Upper lobe of right lung (tissue), 1 donor: ENCODE data around the gene EIF4G3. TPM values are rescaled to one million over a fixed set of nuclear protein-coding genes. Genes with fewer than 3 reads are reported as not detected.
"Not testable (repeated sequence)": the region's sequence is repeated elsewhere in the genome, so short reads cannot be mapped to it uniquely, and the experiment has no call there.

Experiments
- ATAC-seq: fragments of 200-7000 bp; cut with Tn5 transposase; one replicate; pipeline ENCODE4 v1.9.1; 2020; ENCODE audit warnings: mild to moderate bottlenecking, moderate library complexity
- DNase-seq: peaks from one replicate; pipeline ENCODE4 v3.0.0-alpha.2; 2020
- H3K27ac ChIP-seq: fragments of 200-600 bp; one replicate; pipeline ENCODE4 v1.8.0; 2022
- H3K27me3 ChIP-seq: fragments of 200-600 bp; one replicate; pipeline ENCODE4 v1.8.0; 2022; ENCODE audit warnings: mild to moderate bottlenecking
- H3K36me3 ChIP-seq: fragments of 200-600 bp; one replicate; pipeline ENCODE4 v1.8.0; 2022
- H3K4me1 ChIP-seq: fragments of 200-600 bp; one replicate; pipeline ENCODE4 v1.8.0; 2022
- H3K4me3 ChIP-seq: fragments of 200-600 bp; one replicate; pipeline ENCODE4 v1.8.0; 2022; ENCODE audit warnings: mild to moderate bottlenecking
- H3K9me3 ChIP-seq: fragments of 200-600 bp; one replicate; pipeline ENCODE4 v1.8.0; 2022
- intact Hi-C: fragments of 100-400 bp; cut with DNase I; formaldehyde crosslinking; loops from one replicate; pipeline ENCODE4 v1.11.0; 2022
- total RNA-seq: library from RNA; stranded (reverse); fragmentation: NEBNext Ultra II Directional; extraction: Animal tissue kit (Norgen Biotek cat#: 25700); gene quantifications from one replicate; pipeline ENCODE4 v1.2.1, GENCODE V29; 2021
- TF ChIP-seq, protein P1 (sequence below): fragments of 200-600 bp; IDR thresholded peaks from one replicate; pipeline ENCODE4 v1.8.0; 2022; ENCODE audit warnings: antibody characterized with exemption
- donor health status: DM: no; HTN: yes; CAD: no; lungs with severe emphysema.

The EIF4G3 gene
- total RNA-seq, 1 donor from 2014 or later, result 44.5 TPM

DNA sequence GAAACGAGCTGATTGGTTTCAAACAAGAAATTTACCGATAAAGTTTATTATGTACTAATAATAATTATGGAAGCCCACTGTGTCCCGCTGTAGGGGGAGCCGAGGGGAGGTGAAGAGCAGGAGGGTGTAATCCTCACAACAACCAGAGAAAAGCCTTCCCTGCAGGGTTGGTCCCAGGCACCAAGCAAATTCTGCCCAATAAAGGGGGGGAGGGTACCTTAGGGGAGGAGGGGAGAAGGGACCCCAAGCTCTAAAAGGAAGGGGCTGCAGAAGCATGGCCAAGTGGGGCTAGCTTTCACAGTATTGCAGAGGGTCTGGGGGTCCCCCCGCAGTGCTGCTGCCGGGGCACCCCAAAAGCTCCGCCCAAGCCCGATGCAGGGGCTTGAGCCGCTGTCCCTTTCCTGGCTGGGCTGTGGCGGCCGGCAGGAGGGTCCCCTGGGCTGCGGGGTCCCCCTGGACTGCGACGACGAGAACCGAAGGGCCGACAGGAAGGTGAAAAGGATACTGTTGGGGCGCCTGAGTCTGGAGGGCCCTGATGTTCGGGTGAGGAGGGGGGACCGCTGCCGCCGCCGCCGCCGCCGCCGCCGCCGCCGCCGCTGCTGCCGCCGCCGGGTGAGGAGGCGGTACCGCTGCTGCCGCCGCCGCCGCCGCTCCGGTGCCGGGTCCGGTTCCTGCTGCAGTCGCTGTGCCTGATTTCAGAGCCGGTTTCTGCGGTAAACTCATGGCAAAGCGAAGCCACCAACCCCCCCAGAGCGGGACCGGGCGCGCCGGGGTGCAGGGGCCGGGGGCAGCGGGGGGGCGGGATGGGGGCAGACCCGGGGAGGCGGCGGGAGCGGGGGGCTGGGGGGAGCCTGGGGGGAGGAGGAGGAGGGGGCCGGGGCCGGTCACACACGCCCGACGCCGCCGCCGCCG is 771 bp downstream of the EIF4G3 start:
- DNase-seq (peak; percentile 75), ATAC-seq (peak; percentile 2)
- TF ChIP-seq, protein P1, sequence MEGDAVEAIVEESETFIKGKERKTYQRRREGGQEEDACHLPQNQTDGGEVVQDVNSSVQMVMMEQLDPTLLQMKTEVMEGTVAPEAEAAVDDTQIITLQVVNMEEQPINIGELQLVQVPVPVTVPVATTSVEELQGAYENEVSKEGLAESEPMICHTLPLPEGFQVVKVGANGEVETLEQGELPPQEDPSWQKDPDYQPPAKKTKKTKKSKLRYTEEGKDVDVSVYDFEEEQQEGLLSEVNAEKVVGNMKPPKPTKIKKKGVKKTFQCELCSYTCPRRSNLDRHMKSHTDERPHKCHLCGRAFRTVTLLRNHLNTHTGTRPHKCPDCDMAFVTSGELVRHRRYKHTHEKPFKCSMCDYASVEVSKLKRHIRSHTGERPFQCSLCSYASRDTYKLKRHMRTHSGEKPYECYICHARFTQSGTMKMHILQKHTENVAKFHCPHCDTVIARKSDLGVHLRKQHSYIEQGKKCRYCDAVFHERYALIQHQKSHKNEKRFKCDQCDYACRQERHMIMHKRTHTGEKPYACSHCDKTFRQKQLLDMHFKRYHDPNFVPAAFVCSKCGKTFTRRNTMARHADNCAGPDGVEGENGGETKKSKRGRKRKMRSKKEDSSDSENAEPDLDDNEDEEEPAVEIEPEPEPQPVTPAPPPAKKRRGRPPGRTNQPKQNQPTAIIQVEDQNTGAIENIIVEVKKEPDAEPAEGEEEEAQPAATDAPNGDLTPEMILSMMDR, result no peak
- no peaks in the 10 kb centered on the region for H3K36me3 ChIP-seq
- H3K27me3 ChIP-seq, result no peaks in the 10 kb centered on the region
- H3K9me3 ChIP-seq, result no peaks in the 10 kb centered on the region
- H3K27ac ChIP-seq, result peak overlapping the region; percentile 89
- H3K4me3 ChIP-seq, result peak overlapping the region; percentile 78
- peaks cover 3% of the 10 kb centered on the region for H3K4me1 ChIP-seq
- intact Hi-C loops, result no loop called here

DNA sequence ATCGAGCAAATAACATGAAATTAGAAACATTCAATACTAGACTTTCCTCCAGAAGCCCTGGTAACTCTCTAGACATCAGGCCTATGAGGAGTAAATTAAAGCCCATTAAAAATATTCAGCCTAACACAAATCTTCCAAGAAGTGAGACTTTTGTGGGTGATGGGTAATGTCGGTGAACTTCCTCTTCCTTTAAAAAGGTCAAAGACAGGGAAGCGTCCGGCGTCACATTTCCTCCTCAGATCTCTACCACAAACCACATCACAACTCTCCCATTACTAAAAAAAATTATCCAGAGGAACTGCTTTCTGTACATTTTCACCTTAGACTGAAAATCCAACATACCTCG is 1.4 kb downstream of the EIF4G3 start:
- H3K27ac ChIP-seq, result peak overlapping the region; percentile 89
- H3K9me3 ChIP-seq, result no peaks in the 10 kb centered on the region
- H3K36me3 ChIP-seq, result peaks cover 4% of the 10 kb centered on the region
- H3K4me3 ChIP-seq, result peak overlapping the region; percentile 78
- intact Hi-C loops, result no loop called here
- TF ChIP-seq, protein P1, result no peak
- ATAC-seq, result peak; percentile 16
- H3K27me3 ChIP-seq, result no peaks in the 10 kb centered on the region
- peaks cover 7% of the 10 kb centered on the region for H3K4me1 ChIP-seq
- DNase-seq, result peak; percentile 63

GRCh38 chr1:21174654-21175323 is 1.9 kb downstream of the EIF4G3 start:
- DNase-seq, result no peak
- intact Hi-C loops, result no loop called here
- peaks cover 8% of the 10 kb centered on the region for H3K36me3 ChIP-seq
- H3K27me3 ChIP-seq, result no peaks in the 10 kb centered on the region
- no peaks in the 10 kb centered on the region for H3K9me3 ChIP-seq
- TF ChIP-seq, protein P1, result no peak
- H3K4me1 ChIP-seq, result peaks cover 7% of the 10 kb centered on the region
- no peak for ATAC-seq
- peak overlapping the region; percentile 89 for H3K27ac ChIP-seq
- H3K4me3 ChIP-seq, result peak overlapping the region; percentile 78

GRCh38 chr1:21174230-21174629 is 2.5 kb downstream of the EIF4G3 start:
- H3K36me3 ChIP-seq, result peaks cover 8% of the 10 kb centered on the region
- intact Hi-C loops, result no loop called here
- peak overlapping the region; percentile 89 for H3K27ac ChIP-seq
- no peaks in the 10 kb centered on the region for H3K9me3 ChIP-seq
- H3K4me1 ChIP-seq, result peaks cover 7% of the 10 kb centered on the region
- ATAC-seq, result no peak
- H3K27me3 ChIP-seq, result no peaks in the 10 kb centered on the region
- peak overlapping the region; percentile 78 for H3K4me3 ChIP-seq
- TF ChIP-seq, protein P1, result no peak
- DNase-seq, result no peak

DNA sequence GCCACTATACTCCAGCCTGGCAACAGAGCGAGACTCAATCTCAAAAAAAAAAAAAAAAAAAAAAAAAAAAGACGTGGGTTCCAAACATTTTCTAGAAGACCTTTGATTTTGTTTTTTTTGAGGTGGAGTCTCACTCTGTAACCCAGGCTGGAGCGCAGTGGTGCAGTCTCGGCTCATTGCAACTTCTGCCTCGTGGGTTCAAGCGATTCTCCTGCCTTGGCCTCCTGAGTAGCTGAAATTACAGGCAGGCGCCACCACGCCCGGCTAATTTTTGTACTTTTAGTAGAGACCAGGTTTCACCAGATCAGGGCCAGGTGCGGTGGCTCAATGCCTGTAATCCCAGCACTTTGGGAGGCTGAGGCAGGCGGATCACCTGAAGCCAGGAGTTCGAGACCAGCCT is 3.6 kb downstream of the EIF4G3 start:
- DNase-seq, result peak; percentile 28
- intact Hi-C loops, H3K27ac ChIP-seq, H3K4me1 ChIP-seq, ATAC-seq, H3K4me3 ChIP-seq, H3K27me3 ChIP-seq, H3K9me3 ChIP-seq: not testable (repeated sequence)
- peaks cover 15% of the 10 kb centered on the region for H3K36me3 ChIP-seq

- H3K9me3 ChIP-seq, DNase-seq, ATAC-seq, intact Hi-C loops, H3K4me3 ChIP-seq, H3K27ac ChIP-seq, H3K27me3 ChIP-seq, H3K4me1 ChIP-seq: not testable (repeated sequence)
- H3K36me3 ChIP-seq, result peaks cover 15% of the 10 kb centered on the region
Observed at GRCh38 chr1:21170837-21171236, 5.9 kb downstream of the EIF4G3 start.
